WTC11 (cell line): Measurements from ENCODE around the gene CTNNA3. TPM values are rescaled to one million over a fixed set of nuclear protein-coding genes. Genes with fewer than 3 reads are reported as not detected.

Source experiments
- ATAC-seq: fragments of 200-7000 bp; cut with Tn5 transposase; 2 replicates; pipeline ENCODE4 v1.10.0; 2021; ENCODE audit warnings: mild to moderate bottlenecking, moderate library complexity
- CTCF ChIA-PET: fragments of 300-600 bp; sonication (Branson Sonifier 250); formaldehyde crosslinking; loops from one replicate; lab custom pipeline; 2021; ENCODE audit warnings: antibody characterized with exemption; lab: Charles Lee
- POLR2A ChIA-PET: fragments of 350-600 bp; sonication (Branson Sonifier 250); formaldehyde crosslinking; loops from one replicate; lab custom pipeline; 2021; ENCODE audit warnings: antibody characterized with exemption; lab: Charles Lee
- DNase-seq: peaks from one replicate; pipeline ENCODE4 v3.0.0; 2021; ENCODE audit warnings: low spot score
- H3K27ac Mint-ChIP-seq: 2 replicates; pipeline ENCODE4 v1.8.0; 2021; ENCODE audit warnings: mixed read lengths
- H3K27me3 Mint-ChIP-seq: 2 replicates; pipeline ENCODE4 v1.8.0; 2021; ENCODE audit warnings: low read depth, mild to moderate bottlenecking, moderate library complexity, mixed read lengths
- H3K36me3 Mint-ChIP-seq: 2 replicates; pipeline ENCODE4 v1.8.0; 2021; ENCODE audit warnings: mixed read lengths
- H3K4me1 Mint-ChIP-seq: 2 replicates; pipeline ENCODE4 v1.8.0; 2022; ENCODE audit warnings: mixed read lengths
- H3K4me3 Mint-ChIP-seq: 2 replicates; pipeline ENCODE4 v1.8.0; 2021; ENCODE audit warnings: mild to moderate bottlenecking, moderate library complexity, mixed read lengths
- H3K9me3 Mint-ChIP-seq: 2 replicates; pipeline ENCODE4 v1.8.0; 2021; ENCODE audit warnings: mixed read lengths
- CBFB ChIP-seq: sonication (generic); formaldehyde crosslinking; IDR thresholded peaks from 2 replicates; pipeline ENCODE4 v1.8.1; 2022; ENCODE audit warnings: mild to moderate bottlenecking, low read depth, missing genetic modification reagents
- CDX4 ChIP-seq: fragments of 250-450 bp; sonication (Bioruptor Pico); IDR thresholded peaks from 2 replicates; pipeline ENCODE4 v1.9.0; 2021; ENCODE audit warnings: moderate library complexity, mild to moderate bottlenecking, inconsistent platforms, borderline replicate concordance
- CREM ChIP-seq: sonication (generic); formaldehyde crosslinking; IDR thresholded peaks from 2 replicates; pipeline ENCODE4 v1.8.1; 2022; ENCODE audit warnings: mild to moderate bottlenecking, missing genetic modification reagents, moderate library complexity
- E2F5 ChIP-seq: sonication (generic); formaldehyde crosslinking; IDR thresholded peaks from 2 replicates; pipeline ENCODE4 v1.8.1; 2022; ENCODE audit warnings: mild to moderate bottlenecking, moderate library complexity, missing genetic modification reagents
- FOXJ3 ChIP-seq: sonication (generic); formaldehyde crosslinking; IDR thresholded peaks from 2 replicates; pipeline ENCODE4 v1.9.0; 2021; ENCODE audit warnings: missing genetic modification reagents, mild to moderate bottlenecking, borderline replicate concordance
- JUN ChIP-seq: sonication (generic); formaldehyde crosslinking; IDR thresholded peaks from 2 replicates; pipeline ENCODE4 v1.8.0; 2023; ENCODE audit warnings: mild to moderate bottlenecking, missing genetic modification reagents
- NFYB ChIP-seq: sonication (generic); formaldehyde crosslinking; conservative IDR thresholded peaks from 2 replicates; pipeline ENCODE4 v1.8.0; 2022; ENCODE audit warnings: low read depth, missing genetic modification reagents
- NR1H2 ChIP-seq: sonication (generic); formaldehyde crosslinking; IDR thresholded peaks from 2 replicates; pipeline ENCODE4 v1.9.0; 2021; ENCODE audit warnings: mild to moderate bottlenecking, moderate library complexity, missing genetic modification reagents
- NR3C1 ChIP-seq: sonication (generic); formaldehyde crosslinking; conservative IDR thresholded peaks from 2 replicates; pipeline ENCODE4 v1.8.1; 2023; ENCODE audit warnings: low read depth, mild to moderate bottlenecking, missing genetic modification reagents
- RELA ChIP-seq: sonication (generic); formaldehyde crosslinking; IDR thresholded peaks from 2 replicates; pipeline ENCODE4 v1.8.1; 2022; ENCODE audit warnings: missing genetic modification reagents, mild to moderate bottlenecking, borderline replicate concordance
- SMAD4 ChIP-seq: sonication (generic); formaldehyde crosslinking; IDR thresholded peaks from 2 replicates; pipeline ENCODE4 v1.8.0; 2022; ENCODE audit warnings: mild to moderate bottlenecking, missing genetic modification reagents
- SOX15 ChIP-seq: fragments of 250-450 bp; sonication (Bioruptor Pico); IDR thresholded peaks from 2 replicates; pipeline ENCODE4 v1.9.0; 2021; ENCODE audit warnings: mild to moderate bottlenecking
- ZNF138 ChIP-seq: sonication (generic); formaldehyde crosslinking; conservative IDR thresholded peaks from 2 replicates; pipeline ENCODE4 v1.8.1; 2022; ENCODE audit warnings: mild to moderate bottlenecking, moderate library complexity, missing genetic modification reagents
- ZNF532 ChIP-seq: fragments of 250-450 bp; sonication (Bioruptor Pico); IDR thresholded peaks from 2 replicates; pipeline ENCODE4 v1.9.0; 2021; ENCODE audit warnings: mild to moderate bottlenecking, borderline replicate concordance
- total RNA-seq: library from RNA; stranded (reverse); gene quantifications from 3 replicates; pipeline ENCODE4 v1.2.3, GENCODE V29; 2021
- TF ChIP-seq, protein P1 (sequence below): fragments of 250-450 bp; sonication (Bioruptor Pico); conservative IDR thresholded peaks from 2 replicates; pipeline ENCODE4 v1.9.0; 2021; ENCODE audit warnings: mild to moderate bottlenecking
- TF ChIP-seq, protein P2 (sequence below): sonication (generic); formaldehyde crosslinking; IDR thresholded peaks from 2 replicates; pipeline ENCODE4 v1.8.1; 2023; ENCODE audit warnings: mild to moderate bottlenecking, moderate library complexity, missing genetic modification reagents
- TF ChIP-seq, protein P3 (sequence below): sonication (generic); formaldehyde crosslinking; IDR thresholded peaks from 2 replicates; pipeline ENCODE4 v1.8.0; 2022; ENCODE audit warnings: mild to moderate bottlenecking, missing genetic modification reagents
- TF ChIP-seq, protein P4 (sequence below): sonication (generic); formaldehyde crosslinking; IDR thresholded peaks from 2 replicates; pipeline ENCODE4 v1.8.0; 2022; ENCODE audit warnings: mild to moderate bottlenecking, missing genetic modification reagents

CTNNA3 gene
- total RNA-seq, 1 experiment from 2014 or later = 6.1 TPM

GRCh38 chr10:66283874-66284464 lies 1412.0 kb downstream of the CTNNA3 start:
- CTCF ChIA-PET = no interaction called here
- no peak overlapping the region for H3K27ac Mint-ChIP-seq
- POLR2A ChIA-PET = no interaction called here
- no peak for ATAC-seq
- H3K36me3 Mint-ChIP-seq = no peaks in the 10 kb centered on the region
- H3K9me3 Mint-ChIP-seq = no peaks in the 10 kb centered on the region
- no peaks in the 10 kb centered on the region for H3K27me3 Mint-ChIP-seq
- H3K4me1 Mint-ChIP-seq = peaks cover 8% of the 10 kb centered on the region; the same call in 1 of the 2 replicates
- DNase-seq = no peak
- TF ChIP-seq NFYB (CRISPR knock-in tag) (no peak), CDX4 (CRISPR knock-in tag) (no peak), NR1H2 (CRISPR knock-in tag) (no peak), NR3C1 (CRISPR knock-in tag) (no peak), CBFB (no peak), FOXJ3 (CRISPR knock-in tag) (no peak), JUN (CRISPR knock-in tag) (no peak), ZNF532 (CRISPR knock-in tag) (no peak), E2F5 (no peak), SMAD4 (CRISPR knock-in tag) (no peak), SOX15 (CRISPR knock-in tag) (no peak), CREM (CRISPR knock-in tag) (no peak), ZNF138 (CRISPR knock-in tag) (no peak), RELA (CRISPR knock-in tag) (no peak)
- TF ChIP-seq, protein P1, sequence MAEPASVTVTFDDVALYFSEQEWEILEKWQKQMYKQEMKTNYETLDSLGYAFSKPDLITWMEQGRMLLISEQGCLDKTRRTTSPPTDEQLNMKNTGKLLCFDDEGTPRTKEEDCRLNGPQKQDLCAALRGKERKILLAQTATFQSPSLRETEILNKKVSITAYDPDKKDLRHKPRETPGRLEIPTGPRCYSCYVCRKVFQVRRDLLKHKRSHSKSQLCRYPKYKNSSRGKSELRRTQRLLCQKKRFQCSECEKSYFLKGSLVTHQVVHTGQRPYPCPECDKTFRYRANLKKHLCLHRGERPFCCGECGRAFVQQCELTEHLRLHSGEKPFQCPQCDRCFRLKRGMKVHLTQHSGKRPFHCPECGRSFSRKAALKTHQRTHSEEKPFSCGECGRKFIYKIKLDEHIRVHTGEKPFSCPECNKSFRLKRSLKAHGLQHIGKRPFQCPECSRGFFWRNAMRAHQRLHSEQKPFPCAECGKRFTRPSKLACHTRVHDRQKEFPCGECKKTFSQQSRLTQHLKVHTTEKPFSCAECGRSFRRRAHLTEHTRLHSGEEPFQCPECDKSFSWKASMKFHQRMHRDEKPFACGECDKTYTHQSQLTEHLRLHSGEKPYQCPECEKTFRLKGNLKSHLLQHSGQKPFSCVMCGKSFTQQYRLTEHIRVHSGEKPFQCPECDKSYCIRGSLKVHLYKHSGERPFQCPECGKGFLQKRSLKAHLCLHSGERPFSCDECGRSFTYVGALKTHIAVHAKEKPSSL (CRISPR knock-in tag) = no peak
- TF ChIP-seq, protein P2, sequence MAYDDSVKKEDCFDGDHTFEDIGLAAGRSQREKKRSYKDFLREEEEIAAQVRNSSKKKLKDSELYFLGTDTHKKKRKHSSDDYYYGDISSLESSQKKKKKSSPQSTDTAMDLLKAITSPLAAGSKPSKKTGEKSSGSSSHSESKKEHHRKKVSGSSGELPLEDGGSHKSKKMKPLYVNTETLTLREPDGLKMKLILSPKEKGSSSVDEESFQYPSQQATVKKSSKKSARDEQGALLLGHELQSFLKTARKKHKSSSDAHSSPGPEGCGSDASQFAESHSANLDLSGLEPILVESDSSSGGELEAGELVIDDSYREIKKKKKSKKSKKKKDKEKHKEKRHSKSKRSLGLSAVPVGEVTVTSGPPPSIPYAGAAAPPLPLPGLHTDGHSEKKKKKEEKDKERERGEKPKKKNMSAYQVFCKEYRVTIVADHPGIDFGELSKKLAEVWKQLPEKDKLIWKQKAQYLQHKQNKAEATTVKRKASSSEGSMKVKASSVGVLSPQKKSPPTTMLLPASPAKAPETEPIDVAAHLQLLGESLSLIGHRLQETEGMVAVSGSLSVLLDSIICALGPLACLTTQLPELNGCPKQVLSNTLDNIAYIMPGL (CRISPR knock-in tag) = no peak
- TF ChIP-seq, protein P3, sequence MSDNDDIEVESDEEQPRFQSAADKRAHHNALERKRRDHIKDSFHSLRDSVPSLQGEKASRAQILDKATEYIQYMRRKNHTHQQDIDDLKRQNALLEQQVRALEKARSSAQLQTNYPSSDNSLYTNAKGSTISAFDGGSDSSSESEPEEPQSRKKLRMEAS (CRISPR knock-in tag) = no peak
- TF ChIP-seq, protein P4, sequence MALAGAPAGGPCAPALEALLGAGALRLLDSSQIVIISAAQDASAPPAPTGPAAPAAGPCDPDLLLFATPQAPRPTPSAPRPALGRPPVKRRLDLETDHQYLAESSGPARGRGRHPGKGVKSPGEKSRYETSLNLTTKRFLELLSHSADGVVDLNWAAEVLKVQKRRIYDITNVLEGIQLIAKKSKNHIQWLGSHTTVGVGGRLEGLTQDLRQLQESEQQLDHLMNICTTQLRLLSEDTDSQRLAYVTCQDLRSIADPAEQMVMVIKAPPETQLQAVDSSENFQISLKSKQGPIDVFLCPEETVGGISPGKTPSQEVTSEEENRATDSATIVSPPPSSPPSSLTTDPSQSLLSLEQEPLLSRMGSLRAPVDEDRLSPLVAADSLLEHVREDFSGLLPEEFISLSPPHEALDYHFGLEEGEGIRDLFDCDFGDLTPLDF (CRISPR knock-in tag) = no peak
- no peak overlapping the region for H3K4me3 Mint-ChIP-seq
